GM21825 (cell line): ENCODE data around the gene ANKRD1.
"Not testable (repeated sequence)": the region's sequence is repeated elsewhere in the genome, so short reads cannot be mapped to it uniquely, and the experiment has no call there.

ENCODE experiments used
- ATAC-seq: cut with Tn5 transposase; IDR thresholded peaks from one replicate; pipeline ENCODE4 v1.9.1; 2021; ENCODE audit warnings: mild to moderate bottlenecking, moderate library complexity; ENCODE audit not compliant: unreplicated experiment

Gene ANKRD1

DNA sequence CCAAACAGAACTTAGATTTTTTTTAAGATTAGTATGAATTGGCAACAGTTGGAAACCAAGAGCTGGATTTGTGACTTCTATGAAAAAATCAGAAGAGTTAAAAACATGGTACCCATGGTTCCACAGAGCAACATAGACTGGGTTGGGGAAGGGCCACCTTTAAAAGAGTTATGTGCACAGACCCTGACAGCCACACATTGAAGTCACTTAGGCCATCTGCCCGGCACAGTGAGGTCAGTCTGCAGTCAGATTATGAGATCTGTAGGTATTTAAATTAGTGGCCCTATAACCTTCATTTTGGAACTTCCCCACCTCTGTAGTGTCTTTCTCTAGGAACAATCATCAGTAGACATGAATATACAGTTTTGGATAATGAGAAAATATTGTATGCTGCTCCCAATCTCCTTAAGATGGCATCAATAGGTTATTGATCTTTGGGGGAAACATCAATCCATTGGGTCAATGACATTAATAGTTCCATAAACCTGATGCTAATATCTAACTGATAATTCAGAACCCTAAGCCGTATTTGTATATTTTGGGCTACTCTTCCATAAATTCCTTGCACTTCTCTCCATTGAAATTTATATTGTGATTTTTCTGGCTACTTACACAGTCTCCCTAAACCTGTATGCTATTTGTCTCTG lies 7.0 kb downstream of the ANKRD1 start:
- ATAC-seq: no peak

DNA sequence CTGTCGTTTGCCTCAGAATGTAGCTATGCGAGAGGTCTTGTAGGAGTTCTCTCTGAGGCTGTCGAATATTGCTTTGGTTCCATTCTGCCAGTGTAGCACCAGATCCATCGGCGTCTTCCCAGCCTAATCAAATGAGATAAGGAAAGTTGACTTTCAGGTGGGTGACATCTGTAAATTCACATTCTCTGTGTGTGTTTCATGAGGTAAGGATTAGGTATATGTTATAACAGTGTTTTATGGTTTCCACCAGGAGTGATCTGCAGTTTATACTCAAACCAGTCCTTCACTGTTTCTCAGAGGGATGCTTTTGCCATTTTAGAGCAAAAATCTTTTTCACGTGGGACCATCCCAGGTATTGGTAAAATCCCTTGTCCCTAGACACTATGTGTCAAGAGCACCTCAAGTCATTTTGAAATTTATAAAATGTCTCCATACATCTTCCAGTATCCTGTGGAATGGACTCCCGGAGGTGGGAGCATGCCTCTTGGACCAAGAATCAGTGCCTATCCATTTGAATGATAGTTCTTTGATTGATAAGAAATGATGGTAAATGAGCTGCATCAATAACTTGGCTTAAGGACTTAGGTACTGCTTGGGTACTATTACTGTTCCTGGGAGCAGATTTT lies 7.9 kb downstream of the ANKRD1 start:
- ATAC-seq: no peak

DNA sequence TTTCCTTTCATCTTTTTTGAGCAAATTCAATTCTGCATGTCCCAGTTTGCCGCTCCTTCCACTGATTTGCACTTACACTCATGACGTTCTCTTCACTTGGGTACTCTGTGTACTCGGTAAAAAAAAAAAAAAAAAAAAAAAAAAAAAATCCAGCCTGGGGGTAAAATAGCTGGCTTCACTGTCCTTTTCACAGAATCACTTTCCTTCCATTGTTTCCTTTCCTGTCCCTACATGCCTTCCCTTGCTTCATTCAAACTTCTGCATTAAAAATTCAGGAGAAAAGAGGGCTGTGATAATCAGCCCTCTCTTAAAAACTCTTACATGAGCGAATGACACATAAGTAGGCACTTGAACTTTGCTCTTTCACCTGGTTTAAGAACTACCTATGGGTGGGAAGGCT lies 8.7 kb downstream of the ANKRD1 start:
- no peak for ATAC-seq

DNA sequence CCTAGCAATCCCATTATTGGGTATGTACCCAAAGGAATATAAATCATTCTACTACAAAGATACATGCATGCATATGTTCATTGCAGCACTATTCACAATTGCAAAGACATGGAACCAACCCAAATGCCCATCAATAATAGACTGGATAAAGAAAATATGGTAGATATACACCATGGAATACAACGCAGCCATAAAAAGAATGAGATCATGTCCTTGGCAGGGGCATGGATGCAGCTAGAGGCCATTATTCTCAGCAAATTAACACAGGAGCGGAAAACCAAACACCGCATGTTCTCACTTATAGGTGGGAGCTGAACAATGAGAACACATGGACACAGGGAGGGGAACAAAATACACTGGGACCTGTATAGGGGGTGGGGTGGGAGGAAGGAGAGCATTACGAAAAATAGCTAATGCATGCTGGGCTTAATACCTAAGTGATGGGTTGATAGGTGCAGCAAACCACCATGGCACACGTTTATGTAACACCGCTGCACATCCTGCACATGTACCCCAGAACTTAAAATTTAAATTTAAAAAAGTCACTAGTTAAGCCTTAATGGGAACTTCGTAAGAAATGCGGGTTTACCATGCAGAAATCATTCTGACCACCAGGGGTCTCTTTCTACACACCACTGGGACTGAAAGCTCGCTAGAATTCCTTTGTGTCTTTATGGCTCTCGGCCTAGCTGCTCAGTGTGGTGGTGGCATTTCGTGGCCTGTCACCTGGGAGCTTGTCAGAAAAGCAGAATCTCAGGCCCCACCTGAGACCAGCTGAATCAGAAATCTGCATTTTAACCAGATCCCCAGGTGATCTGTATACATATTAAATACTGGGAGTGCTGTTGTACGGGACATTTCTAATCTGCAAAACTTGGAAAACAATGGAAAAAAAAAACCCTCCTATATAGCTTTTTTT lies 9.5 kb downstream of the ANKRD1 start:
- peak; percentile 73 for ATAC-seq

DNA sequence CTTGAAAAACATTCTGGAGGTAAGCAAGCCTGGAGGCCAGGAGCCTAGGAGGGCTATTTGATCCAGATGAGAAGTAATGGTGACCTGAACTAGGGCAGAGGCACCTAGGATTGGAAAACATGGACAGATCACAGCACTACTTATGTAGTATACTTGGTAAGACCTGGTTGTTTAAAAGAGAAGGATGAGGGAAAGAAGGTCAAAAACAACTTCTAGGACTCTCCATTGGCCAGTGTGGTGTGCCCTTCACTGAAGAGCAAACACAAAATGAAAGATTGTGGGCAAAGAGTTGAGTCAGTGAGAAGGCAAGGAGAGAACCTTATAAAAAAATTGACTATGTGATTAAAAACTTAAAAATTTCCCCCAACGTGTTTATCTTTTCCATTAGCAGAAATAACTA lies 14.3 kb downstream of the ANKRD1 start:
- ATAC-seq: no peak

DNA sequence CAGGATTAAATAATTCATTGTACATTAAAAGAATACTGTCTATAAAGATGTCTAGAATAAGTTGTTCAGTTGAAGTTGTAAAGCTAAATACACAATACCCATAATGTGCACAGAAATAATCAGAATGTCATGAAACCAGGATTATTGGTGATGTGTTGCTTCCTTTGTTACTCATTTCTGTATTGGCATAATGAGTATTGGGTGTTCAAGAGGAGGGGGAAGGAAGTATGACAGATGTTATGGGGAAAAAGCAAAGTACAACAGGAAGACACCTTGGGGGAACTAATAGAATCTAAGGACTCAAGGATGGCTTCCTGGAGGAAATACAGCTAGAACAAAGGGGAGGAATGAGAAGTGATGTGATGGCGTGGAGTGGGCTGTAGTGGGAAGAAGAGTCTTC lies 15.0 kb downstream of the ANKRD1 start:
- no peak for ATAC-seq

DNA sequence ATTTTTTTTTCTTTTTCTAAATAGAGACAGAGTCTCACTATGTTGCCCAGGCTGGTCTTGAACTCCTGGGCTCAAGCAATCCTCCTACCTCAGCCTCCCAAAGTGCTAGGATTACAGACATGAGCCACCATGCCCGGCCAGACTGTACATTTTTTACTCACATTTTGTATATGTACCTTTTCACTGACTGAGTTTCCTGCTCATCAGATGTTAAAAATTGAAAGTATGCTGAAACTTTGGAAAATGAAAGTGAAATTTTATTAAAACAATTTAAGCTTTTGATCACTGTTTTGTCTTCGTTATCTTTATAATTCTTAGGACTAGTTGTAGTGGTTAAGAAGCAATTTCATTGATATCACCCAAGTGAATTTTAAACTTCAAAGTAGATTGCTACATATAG lies 24.0 kb downstream of the ANKRD1 start:
- ATAC-seq: not testable (repeated sequence)

DNA sequence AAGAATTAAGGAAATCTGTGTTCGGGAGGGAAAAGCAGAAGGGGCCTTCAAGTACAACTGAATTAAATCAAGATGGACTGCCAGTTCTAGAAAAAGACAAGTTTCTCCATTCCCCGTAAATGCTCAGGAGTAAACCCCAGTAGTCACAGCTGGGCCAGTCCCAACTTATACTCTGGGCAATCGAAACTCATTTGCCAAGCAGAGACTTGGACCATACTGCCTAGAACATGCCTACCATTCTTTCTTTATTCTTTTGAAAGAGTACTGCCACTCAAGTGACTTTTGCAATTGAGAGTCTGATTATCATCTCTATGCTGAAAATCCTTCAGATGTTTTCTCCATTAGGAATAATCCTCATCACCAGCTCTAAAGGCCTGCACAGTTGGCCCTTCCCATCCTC lies 27.7 kb downstream of the ANKRD1 start:
- no peak for ATAC-seq

DNA sequence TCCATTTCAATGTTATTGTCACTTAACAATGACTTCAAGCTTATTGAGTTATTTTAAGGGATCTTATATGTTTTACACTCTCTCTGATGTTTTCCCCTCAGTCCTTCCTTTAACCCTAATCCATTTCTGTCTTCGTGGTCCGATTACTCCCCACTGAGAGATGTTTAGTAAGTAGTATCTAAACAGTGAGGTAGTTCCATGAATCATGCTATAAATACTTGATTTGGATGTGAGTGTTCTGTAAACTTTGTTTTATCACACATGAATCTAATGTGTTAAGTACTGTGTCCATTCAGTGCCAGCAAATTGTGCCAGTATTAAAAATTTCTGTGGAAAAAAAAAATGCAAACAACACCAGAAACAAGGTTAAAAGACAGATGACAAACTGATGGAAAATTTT lies 30.5 kb downstream of the ANKRD1 start:
- no peak for ATAC-seq

DNA sequence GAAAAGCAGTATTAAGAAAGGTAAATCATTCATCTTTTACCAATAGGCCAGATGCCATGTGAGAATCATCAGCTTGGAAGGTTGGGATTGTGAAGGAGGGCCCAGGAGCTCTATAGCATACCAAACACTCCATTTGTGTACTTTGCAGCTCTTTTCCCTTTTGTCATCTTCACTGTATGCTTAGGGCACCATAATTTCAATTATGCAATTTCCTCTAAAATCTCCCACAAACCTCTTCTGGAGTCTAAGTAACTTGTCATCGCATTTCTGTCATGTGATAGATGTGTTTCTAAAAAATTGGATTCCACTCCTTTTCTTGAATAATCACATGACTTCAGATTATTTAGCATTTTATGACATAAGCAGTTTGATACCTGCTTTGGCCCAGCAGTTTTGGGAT lies 31.3 kb downstream of the ANKRD1 start:
- ATAC-seq: no peak

DNA sequence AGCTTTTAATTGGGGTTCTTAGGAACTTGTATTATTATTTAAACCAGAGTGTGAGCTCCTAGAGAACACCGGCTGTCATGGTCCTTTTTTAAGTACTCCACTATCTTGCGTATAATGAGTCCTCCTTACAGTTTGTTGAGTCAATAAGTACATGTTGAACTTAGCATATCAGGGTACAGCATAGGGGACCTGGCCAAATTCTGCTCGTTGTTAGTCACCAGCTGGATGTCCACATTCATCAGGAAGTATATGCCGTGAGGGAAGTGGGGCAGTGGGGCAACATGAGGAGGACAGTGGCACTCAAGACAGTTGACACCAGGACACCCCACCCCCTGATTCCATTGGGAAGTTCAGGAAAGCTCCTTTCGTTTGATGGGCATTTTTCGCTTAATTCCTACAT lies 32.5 kb downstream of the ANKRD1 start:
- no peak for ATAC-seq

DNA sequence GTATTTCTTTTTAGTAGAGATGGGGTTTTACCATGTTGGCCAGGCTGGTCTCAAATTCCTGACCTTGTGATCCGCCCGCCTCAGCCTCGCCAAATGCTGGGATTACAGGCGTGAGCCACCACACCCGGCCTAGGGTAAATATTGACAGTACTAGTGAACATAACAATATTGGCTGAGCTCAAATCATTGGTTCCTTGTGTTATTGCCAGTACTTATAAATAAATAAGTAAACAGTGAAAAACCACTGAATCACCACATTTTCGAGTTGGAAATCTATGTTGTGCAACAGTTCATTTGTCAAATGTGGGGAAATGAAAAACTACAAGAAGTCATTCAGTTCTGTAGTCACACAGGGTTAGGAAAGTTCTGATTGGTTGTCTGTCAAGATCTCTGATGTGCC lies 33.3 kb downstream of the ANKRD1 start:
- no peak for ATAC-seq

DNA sequence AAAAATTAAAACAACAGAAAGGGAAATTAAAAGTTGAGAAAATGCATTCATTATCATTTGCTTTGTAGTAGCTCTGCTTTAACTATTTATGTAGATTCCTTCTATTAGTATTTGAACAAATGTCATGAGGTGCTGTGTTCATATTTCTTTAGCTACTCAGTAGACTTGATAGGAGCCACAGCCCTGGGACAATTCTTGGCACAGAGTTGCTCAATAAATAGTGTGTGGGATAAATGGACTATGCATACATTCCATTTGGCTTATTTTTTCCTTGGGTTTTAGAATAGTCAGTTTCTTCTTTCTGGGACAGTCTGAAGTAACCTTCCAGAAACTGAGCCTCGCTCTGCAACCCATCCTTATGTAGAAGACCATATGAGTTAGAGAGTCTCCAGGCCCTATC lies 35.7 kb downstream of the ANKRD1 start:
- ATAC-seq: no peak

DNA sequence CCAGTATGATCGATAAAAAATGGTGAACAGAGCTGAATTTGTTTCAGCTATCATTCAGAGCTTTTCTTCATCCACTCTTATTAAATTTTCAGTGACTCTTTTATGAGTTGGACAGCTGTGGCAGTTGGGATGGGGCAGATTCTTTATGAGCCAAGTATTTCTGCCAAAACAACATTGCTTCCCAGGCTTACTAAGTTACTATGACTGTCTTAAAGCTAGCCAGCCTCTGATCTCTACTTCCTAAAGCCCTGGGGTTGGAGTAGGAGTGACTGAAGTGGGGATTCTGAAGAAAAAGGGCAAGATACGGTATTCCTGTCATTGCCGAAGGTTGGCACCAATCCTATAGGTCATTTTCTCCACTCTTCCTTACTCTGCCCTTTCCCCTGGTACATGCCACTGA lies 36.5 kb downstream of the ANKRD1 start:
- no peak for ATAC-seq

DNA sequence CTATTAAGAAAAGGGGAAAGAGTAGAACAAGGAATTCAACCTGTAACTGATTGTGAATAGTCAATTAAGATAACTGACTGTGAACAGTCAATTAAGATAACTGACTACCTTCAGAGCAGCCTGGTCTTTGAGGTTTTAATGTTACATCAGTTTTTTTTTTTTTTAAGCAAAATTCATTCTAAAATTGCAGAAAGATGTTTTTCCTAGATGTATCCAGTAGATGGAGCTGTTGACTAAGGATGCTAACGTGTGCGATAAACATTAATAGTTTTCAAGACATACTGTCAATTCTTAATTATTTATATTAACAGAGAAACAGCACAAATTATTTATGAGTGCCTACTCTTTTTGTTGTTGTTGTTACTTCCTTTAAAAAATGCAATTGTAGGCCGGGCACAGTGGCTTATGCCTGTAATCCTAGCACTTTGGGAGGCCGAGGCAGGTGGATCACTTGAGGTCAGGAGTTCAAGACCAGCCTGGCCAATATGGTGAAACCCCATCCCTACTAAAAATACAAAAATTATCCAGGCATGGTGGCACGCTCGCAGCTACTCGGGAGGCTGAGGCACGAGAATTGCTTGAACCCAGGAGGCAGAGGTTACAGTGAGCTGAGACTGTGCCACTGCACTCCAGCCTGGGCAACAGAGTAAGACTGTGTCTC lies 40.7 kb downstream of the ANKRD1 start:
- ATAC-seq: not testable (repeated sequence)

DNA sequence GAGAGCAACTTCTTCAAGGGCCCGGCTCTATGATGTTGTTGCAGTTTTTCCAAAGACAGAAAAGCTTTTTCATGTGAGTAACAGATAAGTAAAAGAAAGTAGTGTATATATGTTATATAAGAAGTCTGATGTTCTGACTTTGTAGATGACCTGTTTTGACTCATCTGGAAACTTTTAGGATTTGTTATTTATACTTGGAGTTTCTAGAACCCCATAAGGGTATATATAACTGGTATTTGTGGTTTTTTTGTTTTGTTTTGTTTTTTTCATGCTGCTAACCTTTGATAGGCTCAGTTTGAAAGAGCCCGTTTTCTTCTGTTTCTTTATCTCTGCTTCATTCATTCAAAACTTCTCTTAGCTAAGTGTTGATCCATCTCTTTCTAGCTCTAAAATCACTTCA lies 41.8 kb downstream of the ANKRD1 start:
- ATAC-seq: no peak

DNA sequence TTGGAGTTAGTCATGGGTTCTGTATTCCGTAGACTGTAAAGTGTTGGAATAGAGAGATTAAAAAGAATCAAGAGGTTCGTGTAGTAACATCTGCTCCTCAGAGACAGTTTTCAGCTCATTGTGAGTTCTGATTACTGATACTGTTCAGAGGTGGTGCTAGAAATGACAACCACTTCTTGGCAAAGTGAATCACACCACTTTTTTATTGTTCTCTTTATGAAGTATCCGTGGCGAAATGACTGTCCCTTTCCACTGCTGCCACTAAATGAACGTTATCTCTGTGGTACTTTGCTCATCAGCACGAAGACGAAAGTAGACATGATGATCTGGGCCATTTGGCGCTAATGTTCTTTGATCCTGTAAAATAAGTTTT lies 48.3 kb downstream of the ANKRD1 start:
- ATAC-seq: no peak

DNA sequence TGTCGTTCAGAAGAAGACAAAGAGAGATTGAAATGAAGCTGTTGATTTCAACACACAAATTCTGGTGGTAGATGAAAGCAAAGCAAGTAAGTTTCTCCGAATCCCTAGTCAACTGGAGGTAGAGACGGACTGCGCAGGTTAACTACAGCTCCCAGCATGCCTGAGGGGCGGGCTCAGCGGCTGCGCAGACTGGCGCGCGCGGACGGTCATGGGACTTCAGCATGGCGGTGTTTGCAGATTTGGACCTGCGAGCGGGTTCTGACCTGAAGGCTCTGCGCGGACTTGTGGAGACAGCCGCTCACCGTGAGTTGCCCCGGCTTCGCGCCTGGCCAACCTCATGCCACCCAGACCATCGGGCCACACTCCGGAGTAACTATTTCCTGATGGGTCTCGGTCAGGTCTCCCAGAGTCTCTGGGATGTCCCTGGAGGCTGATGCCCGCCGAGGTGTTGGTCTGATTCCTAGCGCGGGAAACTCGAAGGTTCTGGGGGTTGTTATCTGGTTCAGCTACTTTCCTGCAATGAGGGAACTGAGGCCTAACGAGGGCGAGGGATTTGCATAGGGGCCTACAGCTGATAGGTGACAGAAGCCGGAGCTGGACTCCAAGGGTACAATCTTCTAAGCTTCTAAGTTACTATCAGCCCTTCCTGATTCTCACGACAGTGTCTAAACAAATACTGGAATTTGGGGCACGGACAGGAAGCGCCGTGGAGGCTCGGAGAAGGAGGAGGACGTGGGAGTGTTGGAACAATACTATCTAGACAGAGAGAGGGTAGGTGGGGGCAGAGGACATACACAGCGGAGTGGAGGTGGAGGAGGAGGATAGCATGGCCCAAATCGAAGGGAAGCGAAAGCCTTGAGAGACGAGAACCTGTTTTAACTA lies 48.9 kb downstream of the ANKRD1 start, which contains the start of gene RPP30:
TSS of gene RPP30 (plus strand) at position 209 of the 882 bp plus-strand sequence. CDS start at position 222, 13 bp downstream.
- ATAC-seq: peak; percentile 98

DNA sequence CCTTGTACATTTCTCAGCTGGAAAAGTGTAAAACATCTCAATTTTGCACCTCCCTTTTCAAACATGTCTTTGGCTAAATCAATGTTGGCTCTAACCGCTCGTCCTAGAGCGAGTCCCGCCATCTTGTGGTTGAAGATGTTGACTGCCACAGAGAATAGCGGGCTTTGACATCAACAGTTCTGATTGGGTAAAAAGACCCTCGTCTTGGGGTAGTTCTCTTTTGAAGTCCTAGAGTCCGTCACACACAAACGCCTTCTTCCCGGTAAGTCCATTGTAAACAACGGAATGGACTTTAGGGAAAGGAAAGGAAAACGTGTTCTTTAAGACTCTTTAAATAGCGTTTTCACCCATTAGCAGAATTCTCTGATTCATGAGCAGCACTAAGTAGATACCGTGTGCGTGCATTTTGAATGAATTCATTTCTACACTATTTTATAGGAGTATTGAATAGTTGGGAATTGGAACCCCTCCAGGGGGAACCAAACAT lies 49.6 kb downstream of the ANKRD1 start:
- peak; percentile 45 for ATAC-seq

DNA sequence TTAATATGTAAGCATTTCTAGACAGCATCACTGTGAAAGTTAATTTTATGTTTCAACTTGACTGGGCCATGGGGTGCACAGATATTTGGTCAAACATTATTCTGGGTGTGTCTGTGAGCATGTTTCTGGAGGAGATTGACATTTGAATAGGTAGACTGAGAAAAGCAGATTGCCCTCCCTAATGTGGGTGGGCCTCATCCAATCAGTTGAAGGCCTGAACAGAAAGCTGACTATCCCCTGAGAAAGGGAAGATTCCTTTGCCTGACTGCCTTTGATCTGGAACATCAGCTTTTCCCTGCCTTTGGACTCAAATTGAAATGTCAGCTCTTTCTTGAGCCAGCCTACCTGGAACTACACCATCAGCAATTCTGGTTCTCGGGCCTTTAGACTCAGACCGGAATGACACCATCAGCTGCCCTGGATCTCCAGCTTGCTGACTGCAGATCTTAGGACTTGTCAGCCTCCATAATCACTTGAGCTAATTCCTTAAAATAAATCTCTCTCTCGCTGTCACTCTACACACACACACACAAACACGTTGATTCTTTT lies 54.8 kb downstream of the ANKRD1 start:
- ATAC-seq: no peak
